Peyer's patch (tissue), 4 donors: ENCODE data around the gene SNX20.

Experiments
- CTCF ChIP-seq, 6 experiments: fragments of 450-650 bp in 4 of 6; fragments of 200-600 bp in 2 of 6; sonication (generic) in 1 of 6; IDR thresholded peaks; one replicate each; pipeline ENCODE4 v1.5.1; 2017 to 2019; ENCODE audit warnings: antibody characterized with exemption in 6 of 6, mild to moderate bottlenecking in 3 of 6, moderate library complexity in 1 of 6
- POLR2A ChIP-seq, 2 donors: fragments of 450-650 bp; IDR thresholded peaks; one replicate each; pipeline ENCODE4 v1.5.1; 2017; ENCODE audit warnings: antibody characterized with exemption in 2 of 2, mild to moderate bottlenecking in 2 of 2, moderate library complexity in 2 of 2

GRCh38 chr16:50688867-50689266 lies 7.8 kb upstream of the SNX20 start:
- TF ChIP-seq POLR2A (IDR thresholded peaks at IDR 0.05): no peak
- no peak for TF ChIP-seq CTCF (IDR thresholded peaks at IDR 0.05)
